IMR-90 (cell line): ENCODE data around the gene PARL. TPM values are rescaled to one million over a fixed set of nuclear protein-coding genes. Genes with fewer than 3 reads are reported as not detected.

Experiments
- ATAC-seq: fragments of 200-7000 bp; cut with Tn5 transposase; 2 replicates; pipeline ENCODE4 v1.9.1; 2020; ENCODE audit warnings: low read depth, mild to moderate bottlenecking, moderate library complexity
- BruUV-seq: library from RNA; stranded (reverse); fragments of 400-500 nt; replicated peaks from 2 replicates; lab custom pipeline; 2021; lab: Mats Ljungman, UMichigan
- CTCF ChIA-PET: fragments of 300-600 bp; formaldehyde crosslinking; extraction: SDS; loops from one replicate; lab custom pipeline; 2021; ENCODE audit warnings: antibody characterized with exemption; lab: Yijun Ruan, JAX
- POLR2A ChIA-PET: fragments of 300-600 bp; sonication (Branson Sonifier 250); formaldehyde crosslinking; loops from one replicate; lab custom pipeline; 2022; ENCODE audit warnings: antibody characterized with exemption; ENCODE audit not compliant: unreplicated experiment; lab: Charles Lee
- DNase-seq: peaks from one replicate; pipeline ENCODE4 v3.0.0; 2013
- H2AFZ ChIP-seq: replicated peaks from 2 replicates; pipeline ENCODE3; 2013; ENCODE audit warnings: low read length, mild to moderate bottlenecking; ENCODE audit not compliant: poor library complexity
- H2AK5ac ChIP-seq: 2 replicates; pipeline ENCODE4 v1.6.1; 2013; ENCODE audit warnings: low read depth, low read length, inconsistent platforms
- H2AK9ac ChIP-seq: replicated peaks from 2 replicates; pipeline ENCODE3; 2013; ENCODE audit warnings: mild to moderate bottlenecking, low read depth, low read length, moderate library complexity; ENCODE audit not compliant: poor library complexity
- H2BK120ac ChIP-seq: 2 replicates; pipeline ENCODE4 v1.6.1; 2013; ENCODE audit warnings: low read depth, low read length, inconsistent platforms
- H2BK15ac ChIP-seq: 3 replicates; pipeline ENCODE4 v1.6.1; 2013; ENCODE audit warnings: low read depth, low read length, inconsistent platforms
- H2BK20ac ChIP-seq: 2 replicates; pipeline ENCODE4 v1.6.1; 2013; ENCODE audit warnings: low read depth, mild to moderate bottlenecking, inconsistent platforms, low read length, moderate library complexity
- H2BK5ac ChIP-seq: 2 replicates; pipeline ENCODE4 v1.6.1; 2013; ENCODE audit warnings: mild to moderate bottlenecking, low read depth, low read length, inconsistent platforms; ENCODE audit not compliant: poor library complexity, severe bottlenecking
- H3K14ac ChIP-seq: replicated peaks from 2 replicates; pipeline ENCODE4 v1.6.1; 2013; ENCODE audit warnings: low read depth, low read length, inconsistent platforms
- H3K18ac ChIP-seq: 2 replicates; pipeline ENCODE4 v1.6.1; 2013; ENCODE audit warnings: low read depth, low read length, control low read depth
- H3K23ac ChIP-seq: 2 replicates; pipeline ENCODE4 v1.6.1; 2013; ENCODE audit warnings: low read depth, low read length, inconsistent platforms
- H3K27ac ChIP-seq: 2 replicates; pipeline ENCODE4 v1.5.1; 2013; ENCODE audit warnings: mild to moderate bottlenecking, control low read depth, low read length; ENCODE audit not compliant: insufficient read depth
- H3K27me3 ChIP-seq: 2 replicates; pipeline ENCODE4 v1.6.1; 2013; ENCODE audit warnings: low read length; ENCODE audit not compliant: control insufficient read depth, insufficient read depth
- H3K36me3 ChIP-seq: 2 replicates; pipeline ENCODE4 v1.6.1; 2013; ENCODE audit warnings: low read length, mixed read lengths; ENCODE audit not compliant: control insufficient read depth, insufficient read depth
- H3K4ac ChIP-seq: 2 replicates; pipeline ENCODE4 v1.6.1; 2013; ENCODE audit warnings: low read depth, low read length, inconsistent platforms
- H3K4me1 ChIP-seq: 2 replicates; pipeline ENCODE4 v1.6.1; 2013; ENCODE audit warnings: low read length, mixed read lengths; ENCODE audit not compliant: control insufficient read depth, insufficient read depth
- H3K4me2 ChIP-seq: 2 replicates; pipeline ENCODE4 v1.6.1; 2013; ENCODE audit warnings: low read depth, mild to moderate bottlenecking, control low read depth, low read length, moderate library complexity
- H3K4me3 ChIP-seq: 2 replicates; pipeline ENCODE4 v1.5.1; 2013; ENCODE audit warnings: low read depth, mild to moderate bottlenecking, control low read depth, low read length, moderate library complexity; ENCODE audit not compliant: insufficient read depth
- H3K56ac ChIP-seq: 2 replicates; pipeline ENCODE4 v1.6.1; 2013; ENCODE audit warnings: low read length, inconsistent platforms; ENCODE audit not compliant: insufficient read depth; ENCODE audit errors: extremely low read depth
- H3K79me1 ChIP-seq, 2 experiments: 2 replicates each; pipeline ENCODE4 v1.6.1; 2013; ENCODE audit warnings: low read length in 2 of 2, inconsistent platforms in 1 of 2, low read depth in 1 of 2
- H3K9ac ChIP-seq: 2 replicates; pipeline ENCODE4 v1.6.1; 2013; ENCODE audit warnings: low read depth, low read length, control low read depth
- H3K9me1 ChIP-seq: 2 replicates; pipeline ENCODE4 v1.6.1; 2013; ENCODE audit warnings: low read length, inconsistent platforms; ENCODE audit not compliant: insufficient read depth
- H3K9me3 ChIP-seq: 2 replicates; pipeline ENCODE4 v1.6.1; 2013; ENCODE audit warnings: low read length; ENCODE audit not compliant: control insufficient read depth, insufficient read depth
- H4K20me1 ChIP-seq: 2 replicates; pipeline ENCODE4 v1.6.1; 2013; ENCODE audit warnings: low read length, inconsistent platforms; ENCODE audit not compliant: insufficient read depth
- H4K5ac ChIP-seq: 2 replicates; pipeline ENCODE4 v1.6.1; 2013; ENCODE audit warnings: mild to moderate bottlenecking, low read depth, low read length, control low read depth
- H4K8ac ChIP-seq, 2 experiments: 2 replicates each; pipeline ENCODE4 v1.6.1; 2013; ENCODE audit warnings: low read depth in 2 of 2, low read length in 2 of 2, control low read depth in 1 of 2, inconsistent platforms in 1 of 2
- H4K91ac ChIP-seq: 2 replicates; pipeline ENCODE4 v1.6.1; 2013; ENCODE audit warnings: low read depth, low read length, inconsistent platforms; ENCODE audit not compliant: insufficient read depth
- BHLHE40 ChIP-seq: fragments of 150-350 bp; IDR thresholded peaks from 2 replicates; pipeline ENCODE4 v1.6.1; 2016; ENCODE audit warnings: mild to moderate bottlenecking, low read depth, low read length
- CEBPB ChIP-seq: IDR thresholded peaks from 2 replicates; pipeline ENCODE4 v1.6.1; 2012; ENCODE audit warnings: low read depth, low read length, improper control_type of control experiment
- CHD1 ChIP-seq: IDR thresholded peaks from 2 replicates; pipeline ENCODE4 v1.6.1; 2012; ENCODE audit warnings: low read depth, low read length, improper control_type of control experiment
- FOS ChIP-seq: fragments of 150-350 bp; IDR thresholded peaks from 2 replicates; pipeline ENCODE4 v1.6.1; 2016; ENCODE audit warnings: low read depth, low read length
- MAFK ChIP-seq: IDR thresholded peaks from 2 replicates; pipeline ENCODE4 v1.6.1; 2012; ENCODE audit warnings: low read depth, low read length, improper control_type of control experiment
- MAZ ChIP-seq: IDR thresholded peaks from 2 replicates; pipeline ENCODE4 v1.6.1; 2012; ENCODE audit warnings: low read depth, mild to moderate bottlenecking, low read length, improper control_type of control experiment, moderate library complexity, borderline replicate concordance
- MXI1 ChIP-seq: IDR thresholded peaks from 2 replicates; pipeline ENCODE4 v1.6.1; 2012; ENCODE audit warnings: low read depth, mild to moderate bottlenecking, low read length, moderate library complexity, borderline replicate concordance
- POLR2A ChIP-seq: IDR thresholded peaks from 2 replicates; pipeline ENCODE4 v1.6.1; 2012; ENCODE audit warnings: mild to moderate bottlenecking, low read depth, low read length
- RAD21 ChIP-seq: IDR thresholded peaks from 2 replicates; pipeline ENCODE4 v1.6.1; 2012; ENCODE audit warnings: low read length, improper control_type of control experiment
- RFX5 ChIP-seq: IDR thresholded peaks from 2 replicates; pipeline ENCODE4 v1.8.0; 2012; ENCODE audit warnings: low read depth, mild to moderate bottlenecking, low read length, moderate library complexity
- SMC3 ChIP-seq: fragments of 150-350 bp; IDR thresholded peaks from 2 replicates; pipeline ENCODE4 v1.6.1; 2016; ENCODE audit warnings: low read depth, mild to moderate bottlenecking, antibody characterized with exemption, low read length, moderate library complexity
- WGBS, 2 experiments: methylation state at CpG; one replicate each; pipeline versions ENCODE4 v1.1.5 to v1.1.7; 2013; ENCODE audit warnings: missing lambda C conversion rate in 2 of 2; ENCODE audit not compliant: insufficient read length in 1 of 2; ENCODE audit errors: extremely low coverage in 2 of 2; 5-methylcytosine and 5-hydroxymethylcytosine counted together
- dilution Hi-C: fragments of 300-500 bp; cut with HindIII; formaldehyde crosslinking; loops from one replicate; pipeline ENCODE4 v1.14.3; 2018; ENCODE audit warnings: low sequenced_read_pairs; ENCODE audit not compliant: unreplicated experiment
- in situ Hi-C: fragments of 300-500 bp; cut with MboI; formaldehyde crosslinking; loops from 3 replicates; pipeline ENCODE4 v1.14.3; 2019; ENCODE audit warnings: low sequenced_read_pairs, inconsistent platforms, mixed read lengths
- intact Hi-C: fragments of 100-400 bp; cut with micrococcal nuclease; formaldehyde crosslinking; loops from 2 replicates; pipeline ENCODE4 v1.10.0; 2022
- polyA plus RNA-seq, 3 experiments: library from polyadenylated mRNA; depleted of rRNA; stranded (reverse); fragments of >200 nt; gene quantifications; 2 replicates each; pipeline ENCODE4 v1.2.3, GENCODE V29; 2012; ENCODE audit warnings: low replicate concordance in 1 of 3
- total RNA-seq: library from RNA; depleted of rRNA; stranded (reverse); fragments of >200 nt; gene quantifications from 2 replicates; pipeline ENCODE4 v1.2.3, GENCODE V29; 2012
- TF ChIP-seq, protein P1 (sequence below): fragments of 150-350 bp; IDR thresholded peaks from 2 replicates; pipeline ENCODE4 v1.6.1; 2016; ENCODE audit warnings: low read depth, mild to moderate bottlenecking, low read length, moderate library complexity, borderline replicate concordance
- TF ChIP-seq, protein P2 (sequence below): fragments of 150-350 bp; IDR thresholded peaks from 2 replicates; pipeline ENCODE4 v1.6.1; 2017; ENCODE audit warnings: mild to moderate bottlenecking, antibody characterized with exemption, low read length, low read depth

The PARL gene
- total and polyA plus RNA-seq, 2 of the 4 experiments (the other 2 are of a cell fraction), result 35.5 to 42.6 TPM

DNA sequence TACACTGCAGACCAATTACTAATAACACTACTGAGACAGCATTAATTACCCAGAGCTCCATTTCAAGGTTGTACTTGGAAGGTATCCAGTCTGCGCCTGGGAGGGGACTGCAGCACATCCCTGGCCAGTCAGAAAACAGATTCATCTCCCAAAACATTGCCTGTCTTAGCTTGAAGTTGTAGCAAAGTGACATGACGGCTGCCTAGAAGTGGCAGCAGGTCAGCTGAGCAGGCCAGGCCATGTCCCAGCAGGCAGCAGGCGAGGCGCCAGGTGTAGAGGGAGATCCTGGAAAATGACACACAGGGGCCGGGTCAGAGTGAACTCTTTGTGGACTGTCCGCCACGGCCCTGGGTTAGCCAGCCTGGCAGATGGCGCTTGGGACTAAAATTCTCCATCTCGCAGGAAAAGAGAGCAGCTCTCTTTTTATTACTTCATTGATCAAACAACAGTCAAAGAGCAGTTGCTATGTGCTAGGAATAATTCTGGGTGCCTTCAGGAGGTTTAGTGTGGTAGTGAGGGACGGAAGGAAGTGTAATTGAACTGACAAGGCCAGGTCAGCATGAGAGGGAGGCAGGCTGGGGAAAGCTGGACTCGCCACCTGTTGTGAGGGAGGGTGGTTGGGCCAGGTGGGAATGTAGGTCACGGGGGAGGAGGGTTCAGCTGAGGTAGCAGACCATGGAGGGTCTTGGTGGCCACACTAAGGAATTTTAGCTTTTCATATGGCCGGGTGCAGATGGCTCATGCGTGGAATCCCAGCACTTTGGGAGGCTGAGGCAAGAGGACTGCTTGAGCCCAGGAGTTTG is 58.0 kb downstream of the PARL start (continued):
- TF ChIP-seq SMC3, result no peak

DNA sequence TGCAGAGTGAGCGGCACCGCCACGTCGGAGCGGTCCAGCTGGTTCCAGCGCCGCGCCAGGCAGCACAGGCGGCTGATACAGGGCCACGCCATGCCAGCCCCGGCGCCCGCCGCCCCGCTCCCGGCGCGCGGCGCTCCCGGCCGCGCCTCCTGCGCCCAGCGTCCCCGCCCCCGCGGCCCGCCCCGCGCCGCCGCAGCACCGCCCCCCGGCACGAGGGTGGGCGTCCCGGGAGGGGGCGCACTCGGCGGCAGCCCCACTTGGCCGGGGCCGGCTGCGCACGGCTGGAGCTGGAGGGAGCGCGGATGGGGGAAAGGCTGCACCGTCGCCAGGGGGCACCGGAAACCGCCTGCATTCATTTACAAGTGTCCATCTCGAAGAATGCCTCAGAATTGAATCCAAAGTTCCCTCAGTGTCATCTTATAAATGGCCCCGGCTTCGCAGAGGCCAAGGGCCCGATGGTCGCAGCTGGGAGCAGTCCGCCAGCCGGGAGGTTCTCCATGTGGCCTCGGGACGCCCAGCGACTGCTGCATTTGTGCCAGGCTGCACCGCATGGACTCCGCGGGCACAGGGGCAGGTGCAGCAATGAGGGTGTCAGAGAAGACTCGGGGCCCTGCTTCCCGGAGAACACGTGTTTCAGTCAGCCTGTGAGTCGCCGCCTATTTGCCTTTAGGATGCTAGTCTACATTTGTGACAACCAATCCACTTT is 59.1 kb downstream of the PARL start, which contains the start of gene MAP6D1:
Gene MAP6D1, minus strand, starts transcription at position 122 of the 706 bp plus-strand sequence. Its CDS starts 30 bp downstream, at position 92.
- peak; percentile 46 for DNase-seq
- 6% methylated on average over 17 of the region's 69 CpGs; no CpG with 5 or more reads in 1 of the 2 experiments for WGBS, 2 experiments
- TF ChIP-seq CEBPB (no peak), RAD21 (peak; percentile 42; the same call in 1 of the 2 replicates), BHLHE40 (peak; percentile 42; the same call in 1 of the 2 replicates), RFX5 (no peak), FOS (no peak), MAZ (no peak), MXI1 (0 out of 2 replicates have a peak, but pooled peaks have one; percentile 23), CHD1 (no peak), MAFK (no peak), POLR2A (no peak)
- TF ChIP-seq, protein P1, sequence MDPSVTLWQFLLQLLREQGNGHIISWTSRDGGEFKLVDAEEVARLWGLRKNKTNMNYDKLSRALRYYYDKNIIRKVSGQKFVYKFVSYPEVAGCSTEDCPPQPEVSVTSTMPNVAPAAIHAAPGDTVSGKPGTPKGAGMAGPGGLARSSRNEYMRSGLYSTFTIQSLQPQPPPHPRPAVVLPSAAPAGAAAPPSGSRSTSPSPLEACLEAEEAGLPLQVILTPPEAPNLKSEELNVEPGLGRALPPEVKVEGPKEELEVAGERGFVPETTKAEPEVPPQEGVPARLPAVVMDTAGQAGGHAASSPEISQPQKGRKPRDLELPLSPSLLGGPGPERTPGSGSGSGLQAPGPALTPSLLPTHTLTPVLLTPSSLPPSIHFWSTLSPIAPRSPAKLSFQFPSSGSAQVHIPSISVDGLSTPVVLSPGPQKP, result no peak
- TF ChIP-seq, protein P2, sequence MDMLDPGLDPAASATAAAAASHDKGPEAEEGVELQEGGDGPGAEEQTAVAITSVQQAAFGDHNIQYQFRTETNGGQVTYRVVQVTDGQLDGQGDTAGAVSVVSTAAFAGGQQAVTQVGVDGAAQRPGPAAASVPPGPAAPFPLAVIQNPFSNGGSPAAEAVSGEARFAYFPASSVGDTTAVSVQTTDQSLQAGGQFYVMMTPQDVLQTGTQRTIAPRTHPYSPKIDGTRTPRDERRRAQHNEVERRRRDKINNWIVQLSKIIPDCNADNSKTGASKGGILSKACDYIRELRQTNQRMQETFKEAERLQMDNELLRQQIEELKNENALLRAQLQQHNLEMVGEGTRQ, result no peak

More for the DNA sequence above, 59.1 kb downstream of the PARL start, which contains the start of gene MAP6D1:
- H3K79me1 ChIP-seq, result peaks cover 0 to 3% of the 10 kb centered on the region in 2 experiments; a peak in 1 of 4 replicates
- BruUV-seq, result no TSS peak
- ChIA-PET CTCF (interaction anchor here (0.7 to 1.9 kb wide), 4 partner anchors 10 to 59 kb away, joined by 3 to 5 read pairs (median 4); partner anchors contain the start of gene PARL), POLR2A (interaction anchor here (0.5 kb wide), 1 partner anchor 537 kb away, joined by 7 read pairs; no protein-coding TSS in a partner anchor)
- no peaks in the 10 kb centered on the region for H3K9me1 ChIP-seq
- H3K4me3 ChIP-seq, result peak within 1 kb of the TSS; percentile 68
- peak within 1 kb of the TSS; percentile 15; the same call in 1 of the 2 replicates for H3K4ac ChIP-seq
- no peak within 1 kb of the TSS for H2BK15ac ChIP-seq
- no peak within 1 kb of the TSS for H3K56ac ChIP-seq
- no peak within 1 kb of the TSS for H2BK5ac ChIP-seq
- peak within 1 kb of the TSS; percentile 82 for H2AK9ac ChIP-seq
- ATAC-seq, result peak; percentile 87
- dilution Hi-C loops, result no loop called here
- peak within 1 kb of the TSS; percentile 69 for H3K4me2 ChIP-seq
- H3K14ac ChIP-seq, result no peak within 1 kb of the TSS
- H3K27ac ChIP-seq, result no peak within 1 kb of the TSS; the same call in 1 of the 2 replicates
- no peak within 1 kb of the TSS for H4K5ac ChIP-seq
- peaks cover 19% of the 10 kb centered on the region for H3K36me3 ChIP-seq
- H4K20me1 ChIP-seq, result peaks cover 10% of the 10 kb centered on the region
- intact Hi-C loops, result loop anchor here (1.0 kb wide), 1 partner anchor 59 kb away; the partner anchor contains the start of gene PARL
- no peak within 1 kb of the TSS for H4K91ac ChIP-seq
- in situ Hi-C loops, result no loop called here
- H3K9ac ChIP-seq, result peak within 1 kb of the TSS; percentile 35
- no peak within 1 kb of the TSS for H3K18ac ChIP-seq
- H2BK120ac ChIP-seq, result no peak within 1 kb of the TSS
- H3K23ac ChIP-seq, result no peak within 1 kb of the TSS
- H2BK20ac ChIP-seq, result no peak within 1 kb of the TSS
- H2AFZ ChIP-seq, result peak within 1 kb of the TSS; percentile 89
- H2AK5ac ChIP-seq, result peak within 1 kb of the TSS; percentile 26; the same call in 1 of the 2 replicates
- H3K27me3 ChIP-seq, result no peaks in the 10 kb centered on the region
- H3K4me1 ChIP-seq, result no peaks in the 10 kb centered on the region
- no peaks in the 10 kb centered on the region for H3K9me3 ChIP-seq
- H4K8ac ChIP-seq, result peak within 1 kb of the TSS in 1 of 2 experiments; percentile 42; a peak in 1 of 4 replicates
